ENCODE measurements around the gene SIDT2. TPM values are rescaled to one million over a fixed set of nuclear protein-coding genes. Genes with fewer than 3 reads are reported as not detected.

The SIDT2 gene
- total and polyA plus RNA-seq, 2 of the 8 experiments (the other 6 are each of a cell fraction or from before 2014, with no cell fraction given), result 18.5 to 21.1 TPM

GRCh38 chr11:117175781-117176180 is 2.8 kb upstream of the SIDT2 start:
- H3K56ac ChIP-seq (replicated peaks; ENCODE audit: insufficient read length, low read depth, low read length), result no peak overlapping the region
- H2BK120ac ChIP-seq (replicated peaks; ENCODE audit: low read depth, low read length), result no peak overlapping the region
- H3K27ac ChIP-seq (ENCODE audit: low read depth, low read length), result no peak overlapping the region
- no peak overlapping the region for H2AK5ac ChIP-seq (ENCODE audit: low read depth, low read length)
- H3K23ac ChIP-seq (ENCODE audit: insufficient read length), result no peak overlapping the region
- no peak overlapping the region for H3K4me3 ChIP-seq (ENCODE audit: extremely low read depth in 1 of 4, insufficient read depth in 2 of 4, low read depth in 3 of 4, low read length in 4 of 4)
- H4K91ac ChIP-seq (replicated peaks; ENCODE audit: insufficient read length, low read length), result no peak overlapping the region
- no peak for DNase-seq (ENCODE audit: low read depth in 1 of 2, low spot score in 2 of 2)
- peaks cover 3 to 13% (median 9%) of the 10 kb centered on the region in 4 experiments; a peak in 6 of 7 replicates for H3K4me1 ChIP-seq (replicated peaks in 1 of 4; ENCODE audit: control insufficient read depth in 3 of 4, insufficient read depth in 4 of 4, low read length in 3 of 4)
- H2BK5ac ChIP-seq (ENCODE audit: low read depth, low read length), result no peak overlapping the region
- no peak overlapping the region for H2BK20ac ChIP-seq (ENCODE audit: low read length)
- no peak overlapping the region for H3K18ac ChIP-seq (ENCODE audit: extremely low read depth, low read length)
- H3K23me2 ChIP-seq (ENCODE audit: low read depth, low read length), result peaks cover 11% of the 10 kb centered on the region
- no peak overlapping the region for H3K4ac ChIP-seq (replicated peaks; ENCODE audit: insufficient read length, low read depth, low read length)
- H2BK15ac ChIP-seq (ENCODE audit: low read length), result no peak overlapping the region
- no peak for FAIRE-seq
- no peak overlapping the region; a peak in 1 of 7 replicates for H3K9ac ChIP-seq (replicated peaks in 1 of 4; ENCODE audit: extremely low read depth in 1 of 4, low read depth in 3 of 4, low read length in 3 of 4)
- H3K4me2 ChIP-seq (ENCODE audit: insufficient read depth in 1 of 2, low read depth in 2 of 2, low read length in 2 of 2), result no peak overlapping the region
- H2BK12ac ChIP-seq (ENCODE audit: low read depth, low read length), result no peak overlapping the region
- peaks cover 0 to 3% of the 10 kb centered on the region in 2 experiments for H4K20me1 ChIP-seq (replicated peaks in 1 of 2; ENCODE audit: control insufficient read depth in 1 of 2, insufficient read depth in 2 of 2, low read length in 2 of 2)
- ChIA-PET CTCF (ENCODE audit: partially characterized antibody) (interaction anchor here (2.0 to 14.0 kb wide), 3 partner anchors 11 to 49 kb away, joined by 5 to 359 read pairs (median 249); partner anchors contain the start of genes PCSK7, RNF214 and TAGLN), POLR2A (ENCODE audit: partially characterized antibody) (interaction anchor here (0.5 to 4.6 kb wide), 8 partner anchors 9 to 51 kb away, joined by 3 to 18 read pairs (median 4); no protein-coding TSS in a partner anchor)
- H3K9me3 ChIP-seq (ENCODE audit: insufficient read depth in 2 of 2, low read depth in 1 of 2, low read length in 1 of 2), result no peaks in the 10 kb centered on the region
- H2AFZ ChIP-seq (ENCODE audit: low read length), result no peak overlapping the region
- no peak overlapping the region for H3K14ac ChIP-seq (ENCODE audit: insufficient read length)
- no peaks in the 10 kb centered on the region; the same call in 1 of the 2 replicates for H3K79me1 ChIP-seq (ENCODE audit: low read depth, low read length)
- H4K8ac ChIP-seq (ENCODE audit: extremely low read depth, insufficient read depth, low read length), result no peak overlapping the region
- 91% methylated on average over 5 of the region's 5 CpGs; no CpG with 5 or more reads in 1 of the 2 experiments for WGBS, 2 experiments (ENCODE audit: extremely low coverage in 1 of 2, insufficient coverage in 1 of 2, insufficient read length in 1 of 2, insufficient replicate concordance in 2 of 2, low coverage in 1 of 2, low lambda C conversion rate in 2 of 2, missing lambda C conversion rate in 1 of 2)
- no peak overlapping the region for H4K5ac ChIP-seq (ENCODE audit: insufficient read length, low read depth, low read length)
- no peaks in the 10 kb centered on the region for H3K27me3 ChIP-seq (replicated peaks in 1 of 4; ENCODE audit: control insufficient read depth in 3 of 4, extremely low read depth in 1 of 4, insufficient read depth in 3 of 4, low read length in 3 of 4)
- H3K79me2 ChIP-seq (ENCODE audit: control insufficient read depth in 1 of 2, insufficient read depth in 2 of 2, low read length in 2 of 2), result no peaks in the 10 kb centered on the region
- H3K36me3 ChIP-seq (ENCODE audit: control insufficient read depth in 2 of 4, insufficient read depth in 4 of 4, low read length in 3 of 4), result peaks cover 2 to 11% (median 6%) of the 10 kb centered on the region in 4 experiments; a peak in 3 of 8 replicates
- TF ChIP-seq MAX (IDR thresholded peaks at IDR 0.05), result no peak
- TF ChIP-seq ATF2 (IDR thresholded peaks at IDR 0.05; ENCODE audit: low read length), result no peak
- TF ChIP-seq GTF2F1 (IDR thresholded peaks at IDR 0.05; ENCODE audit: borderline replicate concordance, low read depth, low read length), result no peak
- no peak for TF ChIP-seq BRCA1 (IDR thresholded peaks at IDR 0.05; ENCODE audit: low read depth, low read length)
- no peak for TF ChIP-seq JUN (IDR thresholded peaks at IDR 0.05; ENCODE audit: low read depth, low read length)
- no peak for TF ChIP-seq GABPA (IDR thresholded peaks at IDR 0.05; ENCODE audit: borderline replicate concordance, insufficient read depth, low read length)
- no peak for TF ChIP-seq SP1 (IDR thresholded peaks at IDR 0.05; ENCODE audit: low read depth, low read length)
- no peak for TF ChIP-seq RFX5 (IDR thresholded peaks at IDR 0.05; ENCODE audit: borderline replicate concordance, low read depth, low read length)
- TF ChIP-seq USF2 (IDR thresholded peaks at IDR 0.05; ENCODE audit: low read length), result no peak
- TF ChIP-seq SAP30 (IDR thresholded peaks at IDR 0.05; ENCODE audit: insufficient read depth, insufficient replicate concordance, low read length), result no peak

All from H1 (cell line).